GM21447 (cell line): ENCODE data around the gene NUP98.
"Not testable (repeated sequence)": the region's sequence is repeated elsewhere in the genome, so short reads cannot be mapped to it uniquely, and the experiment has no call there.

Experiments
- ATAC-seq: cut with Tn5 transposase; IDR thresholded peaks from one replicate; pipeline ENCODE4 v1.9.1; 2021; ENCODE audit not compliant: unreplicated experiment

NUP98 gene

DNA sequence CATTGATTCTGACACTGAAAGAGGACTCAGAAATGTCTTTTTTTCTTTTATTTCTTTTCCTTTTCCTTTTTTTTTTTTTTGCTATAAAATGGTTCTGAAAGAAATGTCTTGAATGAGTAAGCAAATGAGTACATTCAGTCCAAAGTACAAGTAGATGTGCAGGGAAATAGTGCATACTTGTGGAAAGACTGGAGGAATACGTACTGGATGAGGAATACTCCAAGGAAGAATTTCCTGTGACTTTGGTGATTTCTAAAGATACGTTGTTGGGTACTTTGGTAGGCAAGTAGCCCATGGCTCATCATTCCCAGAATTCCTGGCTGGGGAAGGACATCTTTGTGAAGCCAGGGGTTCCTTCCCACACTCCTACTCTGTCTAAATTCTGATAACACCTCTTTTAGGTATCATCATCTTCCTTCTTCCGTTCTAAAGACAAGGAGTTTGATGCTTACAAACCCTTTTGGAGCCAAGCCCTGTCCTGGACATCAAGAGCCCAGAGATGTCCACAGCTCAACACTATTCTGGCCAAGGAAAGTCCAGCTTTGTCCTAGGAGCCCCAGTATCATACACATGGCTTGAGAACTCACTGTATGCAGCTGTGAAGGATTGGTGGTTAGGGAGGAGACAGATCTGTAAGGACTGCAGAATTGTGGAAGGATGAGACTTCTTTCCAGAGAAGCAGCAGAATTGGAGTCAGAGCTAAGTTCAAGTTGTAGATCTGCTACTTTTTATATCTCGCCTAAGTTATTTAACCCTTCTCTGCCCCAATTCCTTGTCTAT, 4.8 kb upstream of the NUP98 start:
- ATAC-seq: no peak

GRCh38 chr11:3799873-3800272, 2.5 kb upstream of the NUP98 start:
- no peak for ATAC-seq

DNA sequence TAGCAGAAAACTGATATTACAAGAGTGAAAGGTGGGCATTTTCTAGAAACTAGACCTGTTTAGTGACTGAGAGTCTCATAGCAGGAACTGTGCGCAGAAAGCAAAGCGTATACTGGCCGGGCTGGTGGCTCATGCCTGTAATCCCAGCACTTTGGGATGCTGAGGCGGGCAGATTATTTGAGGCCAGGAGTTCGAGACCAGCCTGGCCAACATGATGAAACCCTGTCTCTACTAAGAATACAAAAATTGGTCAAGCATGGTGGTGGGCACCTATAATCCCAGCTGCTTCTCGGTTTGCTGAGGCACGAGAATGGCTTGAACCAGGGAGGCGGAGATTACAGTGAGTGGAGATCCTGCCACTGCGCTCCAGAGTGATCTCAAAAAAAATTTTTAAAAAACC, 1.8 kb upstream of the NUP98 start:
- no peak for ATAC-seq

GRCh38 chr11:3796801-3797328, 489 bp downstream of the NUP98 start:
- ATAC-seq: peak; percentile 33

GRCh38 chr11:3796346-3796745, 1.0 kb downstream of the NUP98 start:
- ATAC-seq: no peak

DNA sequence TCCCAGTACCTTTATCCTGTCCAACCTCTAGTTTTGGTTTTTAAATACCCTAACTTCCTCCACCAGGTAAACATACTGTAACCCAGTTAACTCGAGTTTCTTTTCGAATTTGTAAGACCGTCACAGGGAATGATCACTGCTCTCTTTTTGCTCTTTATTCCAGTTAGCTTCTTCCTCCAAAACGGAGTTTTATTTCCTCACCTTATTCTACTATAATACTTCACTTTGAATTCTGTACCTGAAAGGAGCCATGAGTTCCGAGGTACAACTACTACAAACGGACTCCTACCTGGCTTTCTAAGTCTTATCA, 1.4 kb downstream of the NUP98 start:
- no peak for ATAC-seq

GRCh38 chr11:3795131-3796001, 2.0 kb downstream of the NUP98 start:
- ATAC-seq: no peak

GRCh38 chr11:3794387-3794786, 3.0 kb downstream of the NUP98 start:
- not testable (repeated sequence) for ATAC-seq

- no peak for ATAC-seq
Observed at GRCh38 chr11:3786781-3787428, 10.4 kb downstream of the NUP98 start.

GRCh38 chr11:3783611-3784010, 13.7 kb downstream of the NUP98 start:
- no peak for ATAC-seq

GRCh38 chr11:3782963-3783362, 14.4 kb downstream of the NUP98 start:
- no peak for ATAC-seq

DNA sequence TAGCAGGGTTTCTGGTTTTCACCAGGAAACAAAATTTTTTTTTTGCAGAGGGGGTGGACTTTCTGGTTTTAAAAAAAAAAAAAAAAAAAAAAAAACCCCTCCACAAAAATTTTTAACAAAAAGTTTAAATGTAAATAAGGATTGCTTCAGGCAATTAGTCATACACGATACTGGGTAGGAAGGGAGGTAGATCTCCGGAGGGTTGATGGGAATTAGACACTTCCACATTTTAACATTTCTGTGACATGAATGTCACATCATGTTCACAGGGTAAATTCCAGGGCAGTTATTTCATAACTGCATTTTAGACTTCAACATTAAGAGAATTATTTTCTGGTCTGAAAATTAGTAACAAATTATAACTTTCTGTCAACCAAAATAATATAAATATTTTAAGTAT, 15.9 kb downstream of the NUP98 start:
- ATAC-seq: no peak

- no peak for ATAC-seq
Observed at GRCh38 chr11:3775736-3776406, 21.5 kb downstream of the NUP98 start.

DNA sequence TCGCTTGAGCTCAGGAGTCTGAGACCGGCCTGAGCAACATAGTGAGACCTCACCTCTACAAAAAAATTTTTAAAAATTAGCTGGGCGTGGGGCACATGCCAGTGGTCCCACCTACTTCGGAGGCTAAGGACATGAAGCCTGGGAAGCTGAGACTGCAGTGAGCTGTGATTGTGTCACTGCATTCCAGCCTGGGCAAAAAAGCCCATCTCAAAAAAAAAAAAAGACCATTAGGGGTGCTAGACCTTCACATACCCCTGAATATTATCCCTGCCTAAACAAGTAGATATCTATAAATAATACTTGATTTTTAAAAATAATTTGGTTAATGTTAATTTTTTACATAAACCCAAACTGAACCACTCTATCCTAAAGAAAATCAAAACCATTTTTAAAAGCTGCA, 24.2 kb downstream of the NUP98 start:
- no peak for ATAC-seq

DNA sequence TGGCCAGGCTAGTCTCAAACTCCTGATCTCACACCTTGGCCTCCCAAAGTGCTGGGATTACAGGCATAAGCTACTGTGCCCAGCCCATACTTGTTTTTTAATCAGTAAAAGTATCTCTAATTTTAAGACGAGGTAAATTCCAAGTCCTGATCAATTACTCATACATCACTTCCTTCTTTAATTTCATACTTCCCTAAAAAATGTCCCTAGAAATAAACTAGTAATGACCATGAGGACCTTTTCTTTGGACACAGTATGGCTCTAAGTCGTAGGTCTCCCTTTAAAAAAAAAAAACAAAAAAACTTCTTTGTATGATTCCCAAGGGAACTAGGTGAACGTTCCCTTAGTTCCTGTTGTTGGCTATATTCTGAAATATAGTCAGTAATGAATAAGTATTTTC, 29.8 kb downstream of the NUP98 start:
- no peak for ATAC-seq

- ATAC-seq: not testable (repeated sequence)
Observed at GRCh38 chr11:3766836-3767235, 30.5 kb downstream of the NUP98 start.

DNA sequence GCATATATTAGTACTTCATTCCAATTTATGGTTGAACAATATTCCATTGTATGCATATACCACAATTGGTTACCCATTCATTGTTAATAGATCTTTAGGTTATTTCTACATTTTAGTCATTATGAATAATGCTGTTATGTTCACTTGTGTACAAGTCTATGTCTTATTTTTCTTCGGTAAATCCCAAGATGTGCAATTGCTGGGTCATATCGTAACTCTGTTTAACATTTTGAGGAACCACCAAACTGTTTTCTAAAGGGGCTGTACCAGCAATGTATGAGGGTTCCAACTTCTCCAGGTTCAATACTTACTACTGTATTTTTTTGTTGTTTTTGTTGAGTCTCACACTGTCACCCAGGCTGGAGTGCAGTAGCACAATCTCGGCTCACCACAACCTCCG, 33.1 kb downstream of the NUP98 start:
- ATAC-seq: no peak

DNA sequence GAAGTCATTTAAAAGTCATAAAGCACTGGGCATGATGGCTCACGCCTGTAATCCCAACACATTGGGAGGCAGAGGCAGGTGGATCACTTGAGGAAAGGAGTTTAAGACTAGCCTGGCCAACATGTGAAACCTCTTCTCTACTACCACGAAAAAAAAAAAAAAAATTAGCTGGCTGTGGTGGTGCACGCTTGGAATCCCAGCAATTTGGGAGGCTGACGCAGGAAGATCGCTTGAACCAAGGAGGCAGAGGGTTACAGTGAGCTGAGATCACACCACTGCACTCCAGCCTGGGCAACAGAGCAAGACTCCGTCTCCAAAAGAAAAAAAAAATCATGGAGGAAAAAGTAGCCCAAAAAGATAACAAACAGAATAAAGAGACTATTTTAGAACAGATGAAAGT, 42.2 kb downstream of the NUP98 start:
- no peak for ATAC-seq

DNA sequence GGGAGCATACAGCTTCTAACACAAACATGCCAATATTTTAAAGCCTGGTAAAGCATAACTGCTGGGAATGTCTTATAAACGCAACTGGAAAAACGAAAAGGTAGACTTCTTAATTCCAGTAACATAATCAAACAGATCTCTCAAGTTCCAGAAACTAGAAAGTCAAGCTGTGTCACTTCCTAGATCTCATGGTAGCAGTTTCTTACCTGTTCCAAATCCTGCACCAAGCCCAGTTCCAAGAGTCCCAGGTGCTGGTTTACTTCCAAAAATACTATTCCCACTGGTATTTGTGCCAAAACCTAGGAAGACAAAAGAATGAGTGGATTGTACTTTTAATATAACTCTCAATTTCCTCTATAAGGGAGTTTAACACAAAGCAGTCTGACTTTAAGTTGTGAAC, 44.2 kb downstream of the NUP98 start:
- ATAC-seq: no peak

DNA sequence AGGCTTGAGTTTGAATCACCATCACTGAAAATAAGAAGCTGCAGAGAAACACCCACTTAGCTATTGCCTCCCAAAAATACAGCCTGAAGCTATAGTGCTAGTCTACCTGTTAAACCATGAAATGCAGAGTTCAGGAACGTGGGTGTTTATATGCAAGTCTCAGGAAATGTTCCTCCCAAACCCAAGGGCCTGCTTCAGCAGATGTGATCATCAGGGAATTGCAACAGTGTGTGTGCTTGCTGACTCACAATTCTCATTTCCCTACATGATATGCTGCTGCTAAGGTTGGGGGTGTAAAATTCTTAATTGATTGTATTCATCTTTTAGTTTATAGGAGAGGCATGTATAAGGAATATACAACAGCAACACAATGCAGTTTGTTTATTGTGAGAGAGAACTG, 49.6 kb downstream of the NUP98 start:
- ATAC-seq: no peak

GRCh38 chr11:3745161-3745560, 52.2 kb downstream of the NUP98 start:
- no peak for ATAC-seq
